Thyroid gland (tissue), 4 donors: Measurements from ENCODE around the gene UBE2J1.

ENCODE experiments used
- POLR2A ChIP-seq, 2 donors: fragments of 450-650 bp; IDR thresholded peaks; one replicate each; pipeline ENCODE4 v1.6.1; 2017; ENCODE audit warnings: antibody characterized with exemption in 2 of 2, mild to moderate bottlenecking in 2 of 2, moderate library complexity in 1 of 2
- TF ChIP-seq, protein P1 (sequence below), 6 experiments: fragments of 200-600 bp in 3 of 6; fragments of 450-650 bp in 3 of 6; sonication (generic) in 3 of 6; IDR thresholded peaks; one replicate each; pipeline ENCODE4 v1.5.1; 2016 to 2019; ENCODE audit warnings: antibody characterized with exemption in 6 of 6, mild to moderate bottlenecking in 2 of 6, inconsistent platforms in 1 of 6, moderate library complexity in 1 of 6

DNA sequence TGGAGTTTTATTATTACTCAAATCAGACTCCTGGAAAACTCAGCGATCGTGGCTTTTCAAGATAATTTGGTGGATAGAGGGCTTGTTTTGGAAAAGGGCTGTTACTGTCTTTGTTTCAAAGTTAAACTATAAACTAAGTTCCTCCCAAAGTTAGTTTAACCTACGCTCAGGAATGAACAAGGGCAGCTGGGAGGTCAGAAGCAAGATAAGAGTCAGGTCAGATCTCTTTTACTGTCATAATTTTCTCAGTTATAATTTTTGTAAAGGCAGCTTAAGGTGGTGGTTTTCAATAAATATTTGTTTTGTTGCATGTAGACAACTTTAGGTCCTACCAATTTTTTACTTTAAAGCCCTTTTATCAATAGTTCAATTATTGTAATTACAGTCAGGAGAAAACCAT is 28.2 kb downstream of the UBE2J1 start:
- TF ChIP-seq, protein P1, sequence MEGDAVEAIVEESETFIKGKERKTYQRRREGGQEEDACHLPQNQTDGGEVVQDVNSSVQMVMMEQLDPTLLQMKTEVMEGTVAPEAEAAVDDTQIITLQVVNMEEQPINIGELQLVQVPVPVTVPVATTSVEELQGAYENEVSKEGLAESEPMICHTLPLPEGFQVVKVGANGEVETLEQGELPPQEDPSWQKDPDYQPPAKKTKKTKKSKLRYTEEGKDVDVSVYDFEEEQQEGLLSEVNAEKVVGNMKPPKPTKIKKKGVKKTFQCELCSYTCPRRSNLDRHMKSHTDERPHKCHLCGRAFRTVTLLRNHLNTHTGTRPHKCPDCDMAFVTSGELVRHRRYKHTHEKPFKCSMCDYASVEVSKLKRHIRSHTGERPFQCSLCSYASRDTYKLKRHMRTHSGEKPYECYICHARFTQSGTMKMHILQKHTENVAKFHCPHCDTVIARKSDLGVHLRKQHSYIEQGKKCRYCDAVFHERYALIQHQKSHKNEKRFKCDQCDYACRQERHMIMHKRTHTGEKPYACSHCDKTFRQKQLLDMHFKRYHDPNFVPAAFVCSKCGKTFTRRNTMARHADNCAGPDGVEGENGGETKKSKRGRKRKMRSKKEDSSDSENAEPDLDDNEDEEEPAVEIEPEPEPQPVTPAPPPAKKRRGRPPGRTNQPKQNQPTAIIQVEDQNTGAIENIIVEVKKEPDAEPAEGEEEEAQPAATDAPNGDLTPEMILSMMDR (IDR thresholded peaks at IDR 0.05), result no peak
- TF ChIP-seq POLR2A (IDR thresholded peaks at IDR 0.05), result no peak
